HL-60/S4 (cell line): Measurements from ENCODE around the gene ZNF777.
"Not testable (repeated sequence)": the region's sequence is repeated elsewhere in the genome, so short reads cannot be mapped to it uniquely, and the experiment has no call there.

Experiments
- in situ Hi-C: fragments of 300-500 bp; cut with MboI; formaldehyde crosslinking; loops from 2 replicates; pipeline ENCODE4 v1.14.3; 2022; ENCODE audit warnings: low sequenced_read_pairs

ZNF777 gene

GRCh38 chr7:149455175-149455950, 5.5 kb downstream of the ZNF777 start:
- in situ Hi-C loops = no loop called here

GRCh38 chr7:149454750-149455149, 6.1 kb downstream of the ZNF777 start:
- in situ Hi-C loops = no loop called here

GRCh38 chr7:149454006-149454405, 6.9 kb downstream of the ZNF777 start:
- in situ Hi-C loops = no loop called here

DNA sequence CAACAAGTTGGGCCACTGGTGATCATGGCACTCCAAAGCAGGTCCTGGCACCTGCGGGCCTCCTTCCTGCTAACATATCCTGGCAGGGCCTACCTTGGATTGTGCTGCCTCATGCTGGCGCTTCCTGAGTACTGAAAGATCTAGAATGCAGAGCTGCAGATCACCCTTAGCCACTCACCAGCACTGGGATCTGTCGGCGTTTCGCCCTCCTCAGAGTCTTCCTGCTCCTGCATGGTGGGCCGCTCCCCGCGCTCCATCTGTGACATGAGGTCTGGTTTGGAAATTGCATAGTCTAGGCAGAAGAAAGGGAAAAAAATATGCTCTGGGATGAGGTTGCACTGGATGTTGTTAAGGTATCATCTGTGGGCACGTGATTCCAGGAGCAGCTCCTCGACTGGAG, 10.0 kb downstream of the ZNF777 start:
- in situ Hi-C loops = no loop called here

- in situ Hi-C loops = no loop called here
Measured at GRCh38 chr7:149449897-149450296, 11.0 kb downstream of the ZNF777 start.

GRCh38 chr7:149448961-149449360, 11.9 kb downstream of the ZNF777 start:
- in situ Hi-C loops = no loop called here

DNA sequence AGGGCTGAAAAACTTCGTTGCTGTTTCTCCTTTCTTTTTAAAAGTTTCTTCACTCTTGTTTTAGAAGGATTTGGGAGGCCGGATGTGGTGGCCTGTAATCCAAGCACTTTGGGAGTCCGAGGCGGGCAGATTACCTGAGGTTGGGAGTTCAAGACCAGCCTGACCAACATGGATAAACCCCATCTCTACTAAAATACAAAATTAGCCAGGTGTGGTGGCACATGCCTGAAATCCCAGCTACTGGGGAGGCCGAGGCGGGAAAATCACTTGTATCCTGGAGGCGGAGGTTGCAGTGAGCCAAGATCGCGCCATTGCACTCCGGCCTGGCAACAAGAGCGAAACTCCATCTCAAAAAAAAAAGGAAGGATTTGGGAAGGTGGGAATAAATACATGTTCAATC, 14.8 kb downstream of the ZNF777 start:
- in situ Hi-C loops = not testable (repeated sequence)

GRCh38 chr7:149444287-149444686, 16.6 kb downstream of the ZNF777 start:
- in situ Hi-C loops = no loop called here

DNA sequence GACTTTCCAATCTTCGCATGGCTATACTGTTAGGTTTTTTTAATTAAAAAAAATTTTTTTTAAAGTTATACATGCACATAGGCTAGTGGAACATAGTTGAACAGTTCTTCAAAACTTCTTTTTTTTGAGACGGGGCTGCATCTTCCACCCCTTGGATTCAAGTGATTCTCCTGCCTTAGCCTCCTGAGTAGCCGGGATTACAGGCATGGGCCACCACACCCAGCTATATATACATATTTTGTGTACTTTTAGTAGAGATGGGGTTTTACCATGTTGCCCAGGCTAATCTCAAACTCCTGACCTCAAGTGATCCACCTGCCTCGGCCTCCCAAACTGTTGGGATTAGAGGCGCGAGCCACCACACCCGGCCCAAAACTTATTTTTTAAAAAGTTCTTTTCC, 17.3 kb downstream of the ZNF777 start:
- in situ Hi-C loops = no loop called here

DNA sequence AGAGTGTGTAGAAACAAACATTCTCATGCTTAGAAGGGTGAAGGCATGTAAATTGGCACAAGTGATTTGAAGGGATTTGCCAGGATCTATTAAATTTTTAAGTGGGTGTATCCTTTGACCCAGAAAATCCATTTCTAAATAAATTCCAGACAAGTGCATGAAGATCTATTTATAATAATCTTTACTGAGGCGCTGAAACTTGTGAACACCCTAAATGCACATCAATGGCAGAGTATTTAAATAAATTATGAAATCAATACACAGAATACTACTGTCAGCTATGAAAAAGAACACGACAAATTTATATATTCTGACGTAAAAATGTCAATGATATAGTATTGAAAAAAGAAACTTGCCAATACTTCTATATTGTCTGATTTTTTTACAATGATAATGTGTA, 17.9 kb downstream of the ZNF777 start:
- in situ Hi-C loops = no loop called here

GRCh38 chr7:149440222-149440621, 20.6 kb downstream of the ZNF777 start:
- in situ Hi-C loops = no loop called here

DNA sequence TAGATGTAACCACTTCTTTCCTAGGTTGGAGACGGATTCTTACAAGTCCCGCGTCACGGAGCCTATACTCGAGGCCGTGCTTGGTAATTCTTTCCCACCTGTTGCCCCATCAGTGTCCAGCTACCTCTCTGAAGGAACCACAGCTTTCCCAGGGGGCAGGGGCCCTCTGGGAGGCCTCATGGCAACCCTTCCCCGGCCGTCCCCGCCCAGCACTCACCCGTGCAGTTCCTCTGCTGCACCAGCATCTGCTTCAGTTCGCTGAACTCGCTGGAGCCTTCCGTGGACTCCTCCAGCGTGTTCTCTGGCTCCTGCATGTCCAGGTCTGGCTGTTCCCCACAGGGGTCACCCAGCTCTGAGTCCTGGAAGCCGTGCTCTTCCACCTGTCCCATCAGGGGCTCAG, 24.5 kb downstream of the ZNF777 start:
- in situ Hi-C loops = no loop called here

DNA sequence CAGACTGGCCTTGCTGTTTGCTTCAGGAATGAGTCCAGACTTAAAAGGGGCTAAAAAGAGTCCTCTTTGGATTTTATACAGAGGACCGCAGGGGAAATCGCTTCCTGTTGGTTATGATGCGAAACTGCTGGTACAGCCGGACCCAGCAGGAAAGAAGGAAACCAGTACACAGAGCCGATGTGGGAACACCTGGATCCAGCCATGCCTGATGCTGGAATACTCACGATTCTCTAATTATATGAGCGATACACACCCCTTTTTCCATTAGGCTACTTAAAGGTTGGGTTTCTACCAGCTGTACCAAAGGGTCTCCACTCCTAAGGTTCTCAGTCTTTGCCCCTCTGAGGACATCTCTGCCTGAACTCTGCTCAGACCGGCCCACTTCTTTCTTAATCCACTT, 27.7 kb downstream of the ZNF777 start:
- in situ Hi-C loops = no loop called here

- in situ Hi-C loops = no loop called here
Measured at GRCh38 chr7:149432121-149432691, 28.7 kb downstream of the ZNF777 start.

DNA sequence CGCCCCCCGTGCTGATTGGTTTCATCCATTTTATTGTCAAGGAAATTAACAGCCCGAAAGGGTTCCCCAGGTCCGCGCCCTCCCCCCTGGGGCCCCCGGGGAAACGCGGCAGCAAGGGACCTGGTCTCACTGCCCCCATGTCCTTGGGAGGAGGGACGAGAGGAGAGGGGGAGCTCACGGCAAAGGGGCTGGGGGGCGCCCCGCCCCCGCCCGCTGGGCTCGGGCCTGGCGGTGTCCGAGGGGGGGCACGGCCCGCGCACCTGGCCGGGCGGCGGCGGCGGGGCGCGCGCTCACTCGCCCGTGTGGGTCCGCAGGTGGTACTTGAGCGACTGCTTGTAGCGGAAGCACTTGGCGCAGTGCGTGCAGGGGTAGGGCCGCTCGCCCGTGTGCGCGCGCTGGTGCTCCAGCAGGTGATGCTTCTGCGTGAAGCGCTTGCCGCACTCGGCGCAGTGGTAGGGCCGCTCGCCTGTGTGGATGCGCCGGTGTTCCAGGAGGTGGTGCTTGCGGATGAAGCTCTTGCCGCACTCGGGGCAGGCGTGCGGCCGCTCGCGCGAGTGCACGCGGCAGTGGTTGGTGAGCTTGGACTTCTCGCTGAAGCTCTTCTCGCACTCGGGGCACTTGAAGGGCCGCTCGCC, 29.3 kb downstream of the ZNF777 start:
- in situ Hi-C loops = no loop called here

GRCh38 chr7:149430192-149430591, 30.7 kb downstream of the ZNF777 start:
- in situ Hi-C loops = no loop called here

DNA sequence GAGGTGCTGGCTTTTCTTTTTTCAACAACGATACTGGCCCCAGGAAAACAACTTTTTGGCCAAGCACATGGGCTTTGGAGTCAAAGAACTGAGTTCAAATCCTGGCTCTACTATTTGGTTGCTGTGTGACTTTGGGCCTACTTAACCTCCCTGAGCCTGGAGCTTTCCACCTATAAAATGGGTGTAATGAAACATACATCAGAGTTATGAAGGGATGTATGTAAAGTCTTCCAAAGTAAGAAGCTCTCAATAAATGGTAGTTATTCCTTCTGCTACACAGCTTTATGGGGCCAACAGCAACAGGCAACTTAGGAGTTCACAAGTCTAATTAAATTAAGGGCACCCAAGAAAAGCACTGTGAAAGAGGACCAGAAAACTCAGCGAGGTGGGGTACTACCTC, 33.0 kb downstream of the ZNF777 start:
- in situ Hi-C loops = no loop called here

DNA sequence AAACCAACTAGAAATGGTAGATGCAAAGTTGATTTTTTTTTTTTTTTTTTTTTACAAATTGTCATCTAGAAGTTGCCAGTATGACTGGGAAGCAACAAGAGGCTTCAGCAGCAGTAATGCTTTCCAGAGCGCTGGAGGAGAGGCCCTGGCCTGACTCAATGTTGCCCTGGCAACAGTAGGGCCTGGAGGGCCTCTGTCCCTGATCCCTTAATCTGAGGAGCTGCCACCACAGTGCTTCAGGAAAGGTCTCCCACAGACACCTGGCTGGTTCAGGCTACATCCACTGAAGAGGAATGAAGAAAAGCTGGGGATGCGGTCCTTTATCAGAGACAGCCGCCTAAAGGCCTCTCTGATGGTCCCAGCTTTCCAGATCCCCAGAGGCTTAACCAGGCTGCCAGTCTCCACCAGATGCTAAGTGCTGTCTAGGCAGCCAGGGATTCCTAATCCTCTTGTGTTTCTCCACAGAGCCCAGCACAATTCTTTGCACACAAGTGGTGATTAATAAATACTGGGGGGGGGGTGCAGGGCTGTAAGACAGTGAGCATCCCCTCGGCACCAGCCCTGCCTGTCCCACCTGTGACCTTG, 33.7 kb downstream of the ZNF777 start:
- in situ Hi-C loops = no loop called here

DNA sequence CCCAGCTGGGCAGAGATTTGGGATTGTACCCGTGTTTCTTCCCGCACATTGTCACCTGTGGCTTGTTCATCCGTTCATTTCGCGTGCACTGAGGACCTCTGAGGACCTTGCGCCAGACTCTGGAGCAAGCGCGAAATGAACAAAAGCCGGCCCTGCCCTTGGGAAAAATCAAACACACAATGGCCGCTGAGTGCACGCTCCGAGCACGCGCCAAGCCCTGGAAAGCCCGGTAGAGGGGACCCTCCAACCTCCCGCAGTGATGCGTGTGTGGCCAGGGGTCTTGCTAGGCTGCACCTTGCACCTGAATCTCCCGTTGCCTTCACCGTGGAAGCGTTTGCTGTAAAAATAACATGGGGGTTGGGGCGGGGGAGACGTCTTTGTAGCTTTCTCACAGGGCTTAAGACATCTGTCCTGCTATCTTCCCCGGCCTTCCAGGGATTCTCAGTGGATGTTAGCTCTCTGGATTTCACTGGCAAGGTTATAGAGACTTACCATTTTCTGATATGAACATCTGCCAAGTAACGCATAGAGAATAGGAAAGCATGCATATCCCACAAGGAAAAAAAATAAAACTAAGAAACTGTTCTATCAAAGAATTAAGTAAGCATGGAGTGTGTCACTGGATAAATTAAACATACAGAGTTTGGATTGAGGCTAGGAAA, 37.3 kb downstream of the ZNF777 start:
- in situ Hi-C loops = no loop called here

DNA sequence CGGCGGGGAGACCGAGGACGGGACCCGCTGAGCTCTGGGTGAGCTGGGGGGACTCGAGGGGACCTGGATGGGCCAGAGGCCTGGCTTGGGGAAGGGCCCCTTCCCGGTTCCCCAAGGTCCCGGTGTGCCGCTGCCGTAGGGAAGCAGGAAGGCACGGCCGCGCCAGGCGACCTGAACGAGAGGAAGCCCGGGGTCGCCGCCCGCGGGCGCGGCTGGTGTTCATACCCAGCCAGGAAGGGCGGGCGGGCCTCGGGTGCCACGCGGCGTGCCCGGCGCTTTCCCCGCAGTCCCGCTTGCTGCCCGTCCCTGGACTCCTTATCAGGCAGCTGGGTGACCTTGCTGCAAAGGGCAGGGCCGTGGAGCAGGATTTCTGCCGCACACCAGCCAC, 38.0 kb downstream of the ZNF777 start:
- in situ Hi-C loops = no loop called here

- in situ Hi-C loops = no loop called here
Measured at GRCh38 chr7:149422162-149422913, 38.5 kb downstream of the ZNF777 start.
